Panc1 (cell line): ENCODE data around the gene KRTAP10-9. TPM values are rescaled to one million over a fixed set of nuclear protein-coding genes. Genes with fewer than 3 reads are reported as not detected.

Experiments
- ATAC-seq: fragments of 200-7000 bp; cut with Tn5 transposase; 2 replicates; pipeline ENCODE4 v1.9.1; 2020; ENCODE audit warnings: mild to moderate bottlenecking, moderate library complexity
- BruUV-seq: library from RNA; stranded (reverse); fragments of 400-500 nt; replicated peaks from 2 replicates; lab custom pipeline; 2021; lab: Mats Ljungman, UMichigan
- CTCF ChIA-PET: fragments of 300-600 bp; sonication (Branson Sonifier 250); formaldehyde crosslinking; loops from one replicate; lab custom pipeline; 2022; ENCODE audit warnings: antibody characterized with exemption; lab: Charles Lee
- POLR2A ChIA-PET: fragments of 300-600 bp; sonication (Branson Sonifier 250); formaldehyde crosslinking; loops from one replicate; lab custom pipeline; 2022; ENCODE audit warnings: antibody characterized with exemption; lab: Charles Lee
- DNase-seq: peaks from one replicate; pipeline ENCODE4 v3.0.0-alpha.2; 2010; ENCODE audit warnings: low read depth, low spot score
- H3K27ac ChIP-seq: 2 replicates; pipeline ENCODE4 v1.5.1; 2011; ENCODE audit warnings: mild to moderate bottlenecking, low read length, inconsistent platforms
- H3K27me3 ChIP-seq: fragments of 200-500 bp; sonication (Bioruptor generic); 2 replicates; pipeline ENCODE4 v1.6.0; 2014; ENCODE audit warnings: low read length, inconsistent platforms; ENCODE audit not compliant: control insufficient read depth, insufficient read depth
- H3K36me3 ChIP-seq: fragments of 200-500 bp; sonication (Bioruptor generic); 2 replicates; pipeline ENCODE4 v1.5.1; 2014; ENCODE audit warnings: inconsistent platforms, mild to moderate bottlenecking, low read length, moderate library complexity; ENCODE audit not compliant: control insufficient read depth, insufficient read depth
- H3K4me1 ChIP-seq: 2 replicates; pipeline ENCODE4 v1.5.1; 2011; ENCODE audit warnings: inconsistent platforms, mild to moderate bottlenecking, low read length, moderate library complexity; ENCODE audit not compliant: control insufficient read depth, insufficient read depth
- H3K4me3 ChIP-seq, 2 experiments: 2 replicates each; pipeline ENCODE4 v1.5.1; 2011 to 2012; ENCODE audit warnings: low read depth in 2 of 2, low read length in 2 of 2, mild to moderate bottlenecking in 2 of 2, inconsistent platforms in 1 of 2, moderate library complexity in 1 of 2
- H3K9me3 ChIP-seq: fragments of 200-500 bp; sonication (Bioruptor generic); 2 replicates; pipeline ENCODE4 v1.5.1; 2014; ENCODE audit warnings: low read depth, mild to moderate bottlenecking, inconsistent platforms, low read length, moderate library complexity; ENCODE audit not compliant: control insufficient read depth, insufficient read depth
- POLR2AphosphoS5 ChIP-seq: IDR thresholded peaks from 2 replicates; pipeline ENCODE4 v1.6.1; 2012; ENCODE audit warnings: mild to moderate bottlenecking, low read depth, low read length, moderate library complexity
- SIN3A ChIP-seq: IDR thresholded peaks from 2 replicates; pipeline ENCODE4 v1.6.1; 2012; ENCODE audit warnings: low read depth, mild to moderate bottlenecking, low read length, moderate library complexity, borderline replicate concordance; ENCODE audit not compliant: insufficient read depth
- TCF7L2 ChIP-seq: IDR thresholded peaks from 2 replicates; pipeline ENCODE4 v1.6.1; 2011; ENCODE audit warnings: mild to moderate bottlenecking, low read depth, low read length, inconsistent platforms
- in situ Hi-C: cut with HindIII; loops from 2 replicates; pipeline ENCODE4 v1.10.0; 2016; ENCODE audit warnings: low sequenced_read_pairs, low pct_unique_long_range_greater_than_20kb
- intact Hi-C: fragments of 100-400 bp; cut with micrococcal nuclease; formaldehyde crosslinking; loops from one replicate; pipeline ENCODE4 v1.10.0; 2022; ENCODE audit not compliant: unreplicated experiment
- total RNA-seq: library from RNA; stranded (reverse); gene quantifications from one replicate; pipeline ENCODE4 v1.2.1, GENCODE V29; 2021; ENCODE audit not compliant: unreplicated experiment
- TF ChIP-seq, protein P1 (sequence below): fragments of 450-650 bp; IDR thresholded peaks from 2 replicates; pipeline ENCODE4 v1.5.1; 2017; ENCODE audit warnings: mild to moderate bottlenecking
- TF ChIP-seq, protein P2 (sequence below), 2 experiments: IDR thresholded peaks; 2 replicates each; pipeline ENCODE4 v1.6.1; 2011 to 2012; ENCODE audit warnings: low read depth in 2 of 2, control low read depth in 1 of 2, low read length in 1 of 2, mild to moderate bottlenecking in 1 of 2, moderate library complexity in 1 of 2; ENCODE audit not compliant: insufficient read depth in 1 of 2

KRTAP10-9 gene
- total RNA-seq, 1 experiment from 2014 or later, result not detected

DNA sequence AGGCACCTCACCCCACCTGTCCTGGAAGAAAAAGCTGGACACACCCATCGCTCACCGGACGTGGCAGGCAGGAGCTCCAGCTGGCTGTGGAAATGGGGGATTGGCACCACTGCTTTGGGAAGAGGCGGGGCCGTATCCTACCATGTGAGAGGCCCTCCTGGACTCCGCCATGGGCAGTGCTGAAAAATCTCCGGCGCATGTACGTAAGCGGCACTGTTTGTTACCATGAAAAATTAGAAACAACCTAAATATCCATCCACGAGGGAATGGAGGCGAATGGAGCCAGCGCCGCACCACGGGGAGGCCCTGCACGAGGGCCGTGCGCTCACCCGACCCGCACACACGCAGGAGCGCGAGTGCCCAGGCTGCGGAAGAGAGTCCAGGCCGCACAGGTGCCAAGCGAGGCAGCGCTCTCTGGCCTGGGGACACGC is 11.9 kb upstream of the KRTAP10-9 start:
- ChIA-PET CTCF (no interaction called here), POLR2A (no interaction called here)
- no peak overlapping the region for H3K4me3 ChIP-seq
- H3K36me3 ChIP-seq, result no peaks in the 10 kb centered on the region
- no TSS peak for BruUV-seq
- H3K9me3 ChIP-seq, result no peaks in the 10 kb centered on the region; the same call in 1 of the 2 replicates
- in situ Hi-C loops, result no loop called here
- H3K27ac ChIP-seq, result no peak overlapping the region
- ATAC-seq, result no peak
- DNase-seq, result no peak
- H3K27me3 ChIP-seq, result no peaks in the 10 kb centered on the region
- no peaks in the 10 kb centered on the region for H3K4me1 ChIP-seq
- intact Hi-C loops, result no loop called here
- TF ChIP-seq TCF7L2 (no peak), POLR2AphosphoS5 (no peak), SIN3A (no peak)
- TF ChIP-seq, protein P1, sequence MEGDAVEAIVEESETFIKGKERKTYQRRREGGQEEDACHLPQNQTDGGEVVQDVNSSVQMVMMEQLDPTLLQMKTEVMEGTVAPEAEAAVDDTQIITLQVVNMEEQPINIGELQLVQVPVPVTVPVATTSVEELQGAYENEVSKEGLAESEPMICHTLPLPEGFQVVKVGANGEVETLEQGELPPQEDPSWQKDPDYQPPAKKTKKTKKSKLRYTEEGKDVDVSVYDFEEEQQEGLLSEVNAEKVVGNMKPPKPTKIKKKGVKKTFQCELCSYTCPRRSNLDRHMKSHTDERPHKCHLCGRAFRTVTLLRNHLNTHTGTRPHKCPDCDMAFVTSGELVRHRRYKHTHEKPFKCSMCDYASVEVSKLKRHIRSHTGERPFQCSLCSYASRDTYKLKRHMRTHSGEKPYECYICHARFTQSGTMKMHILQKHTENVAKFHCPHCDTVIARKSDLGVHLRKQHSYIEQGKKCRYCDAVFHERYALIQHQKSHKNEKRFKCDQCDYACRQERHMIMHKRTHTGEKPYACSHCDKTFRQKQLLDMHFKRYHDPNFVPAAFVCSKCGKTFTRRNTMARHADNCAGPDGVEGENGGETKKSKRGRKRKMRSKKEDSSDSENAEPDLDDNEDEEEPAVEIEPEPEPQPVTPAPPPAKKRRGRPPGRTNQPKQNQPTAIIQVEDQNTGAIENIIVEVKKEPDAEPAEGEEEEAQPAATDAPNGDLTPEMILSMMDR, result no peak
- TF ChIP-seq, protein P2, sequence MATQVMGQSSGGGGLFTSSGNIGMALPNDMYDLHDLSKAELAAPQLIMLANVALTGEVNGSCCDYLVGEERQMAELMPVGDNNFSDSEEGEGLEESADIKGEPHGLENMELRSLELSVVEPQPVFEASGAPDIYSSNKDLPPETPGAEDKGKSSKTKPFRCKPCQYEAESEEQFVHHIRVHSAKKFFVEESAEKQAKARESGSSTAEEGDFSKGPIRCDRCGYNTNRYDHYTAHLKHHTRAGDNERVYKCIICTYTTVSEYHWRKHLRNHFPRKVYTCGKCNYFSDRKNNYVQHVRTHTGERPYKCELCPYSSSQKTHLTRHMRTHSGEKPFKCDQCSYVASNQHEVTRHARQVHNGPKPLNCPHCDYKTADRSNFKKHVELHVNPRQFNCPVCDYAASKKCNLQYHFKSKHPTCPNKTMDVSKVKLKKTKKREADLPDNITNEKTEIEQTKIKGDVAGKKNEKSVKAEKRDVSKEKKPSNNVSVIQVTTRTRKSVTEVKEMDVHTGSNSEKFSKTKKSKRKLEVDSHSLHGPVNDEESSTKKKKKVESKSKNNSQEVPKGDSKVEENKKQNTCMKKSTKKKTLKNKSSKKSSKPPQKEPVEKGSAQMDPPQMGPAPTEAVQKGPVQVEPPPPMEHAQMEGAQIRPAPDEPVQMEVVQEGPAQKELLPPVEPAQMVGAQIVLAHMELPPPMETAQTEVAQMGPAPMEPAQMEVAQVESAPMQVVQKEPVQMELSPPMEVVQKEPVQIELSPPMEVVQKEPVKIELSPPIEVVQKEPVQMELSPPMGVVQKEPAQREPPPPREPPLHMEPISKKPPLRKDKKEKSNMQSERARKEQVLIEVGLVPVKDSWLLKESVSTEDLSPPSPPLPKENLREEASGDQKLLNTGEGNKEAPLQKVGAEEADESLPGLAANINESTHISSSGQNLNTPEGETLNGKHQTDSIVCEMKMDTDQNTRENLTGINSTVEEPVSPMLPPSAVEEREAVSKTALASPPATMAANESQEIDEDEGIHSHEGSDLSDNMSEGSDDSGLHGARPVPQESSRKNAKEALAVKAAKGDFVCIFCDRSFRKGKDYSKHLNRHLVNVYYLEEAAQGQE (IDR thresholded peaks at IDR 0.05; ENCODE audit: insufficient read depth in 1 of 2, low read depth in 2 of 2, low read length in 1 of 2), result no peak

DNA sequence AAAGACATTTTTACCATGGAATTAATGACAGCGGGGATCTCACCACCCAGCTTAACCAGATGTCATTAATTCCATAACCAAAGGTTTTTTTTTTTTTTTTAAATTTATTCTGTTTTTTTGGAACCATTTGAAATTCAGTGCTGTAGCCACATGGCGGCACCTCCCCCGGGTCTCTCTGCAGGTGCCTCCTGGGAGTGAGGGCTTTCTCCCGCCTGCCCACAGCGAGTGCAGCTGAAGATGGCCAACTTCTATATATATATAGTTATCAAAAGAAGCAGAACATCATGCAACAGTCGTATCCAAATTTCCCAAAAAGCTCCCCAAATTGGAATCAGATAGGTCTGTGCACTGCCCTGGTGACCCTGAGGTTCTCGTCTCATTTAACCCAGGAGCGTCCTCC is 11.4 kb upstream of the KRTAP10-9 start:
- no peak for DNase-seq
- no TSS peak for BruUV-seq
- intact Hi-C loops, result no loop called here
- ChIA-PET CTCF (no interaction called here), POLR2A (no interaction called here)
- no peaks in the 10 kb centered on the region for H3K4me1 ChIP-seq
- no peaks in the 10 kb centered on the region; the same call in 1 of the 2 replicates for H3K9me3 ChIP-seq
- ATAC-seq, result no peak
- H3K4me3 ChIP-seq, result no peak overlapping the region
- in situ Hi-C loops, result no loop called here
- no peak overlapping the region for H3K27ac ChIP-seq
- no peaks in the 10 kb centered on the region for H3K36me3 ChIP-seq
- TF ChIP-seq POLR2AphosphoS5 (no peak), TCF7L2 (no peak), SIN3A (no peak)
- TF ChIP-seq, protein P2 (IDR thresholded peaks at IDR 0.05; ENCODE audit: insufficient read depth in 1 of 2, low read depth in 2 of 2, low read length in 1 of 2), result no peak
- TF ChIP-seq, protein P1, result no peak
- no peaks in the 10 kb centered on the region for H3K27me3 ChIP-seq
